T-helper 9 cell (primary cell): Measurements from ENCODE around the gene PATZ1.
A peak's percentile ranks its signal among the peaks of the same experiment; 100 is the strongest.
"Not testable (repeated sequence)": the region's sequence is repeated elsewhere in the genome, so short reads cannot be mapped to it uniquely, and the experiment has no call there.

Experiments
- DNase-seq: peaks from one replicate; pipeline ENCODE4 v3.0.0-alpha.2; 2020
- total RNA-seq, 2 donors: gene quantifications; one replicate each; lab custom pipeline; 2026; lab: John Stamatoyannopoulos, UW

PATZ1 gene
- total RNA-seq: 60.3 to 63.5 reads per million in 2 donors

- DNase-seq: peak; percentile 72
Observed at GRCh38 chr22:31346255-31346732, at the start of gene PATZ1. Gene PATZ1, minus strand, starts transcription at chr22:31346346. Its CDS starts 744 bp downstream, at chr22:31345602.

GRCh38 chr22:31394326-31394725 lies 48.2 kb upstream of the PATZ1 start:
- DNase-seq: no peak

GRCh38 chr22:31393893-31394292 lies 47.7 kb upstream of the PATZ1 start:
- no peak for DNase-seq

- not testable (repeated sequence) for DNase-seq
Observed at GRCh38 chr22:31378651-31379050, 32.5 kb upstream of the PATZ1 start.

- DNase-seq: no peak
Observed at GRCh38 chr22:31378123-31378522, 32.0 kb upstream of the PATZ1 start.

DNA sequence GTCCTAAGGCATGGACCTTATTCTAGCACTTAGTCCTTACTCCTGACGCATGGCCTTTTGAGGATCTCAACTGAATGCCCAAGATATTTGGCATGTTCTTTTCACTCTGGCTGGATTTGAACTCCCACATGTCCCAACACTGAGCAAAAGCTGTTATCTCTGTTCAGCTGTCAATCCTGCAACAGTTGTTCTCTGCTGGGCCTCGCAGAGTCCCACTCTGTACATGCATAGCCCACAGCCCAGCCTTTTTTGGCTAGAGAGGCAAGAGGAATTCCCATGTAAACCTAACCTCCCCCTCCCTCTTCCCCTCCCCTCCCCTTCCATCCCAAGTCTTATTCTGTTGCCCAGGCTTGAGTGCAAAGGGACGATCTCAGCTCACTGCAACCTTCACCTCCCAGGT lies 31.5 kb upstream of the PATZ1 start:
- DNase-seq: no peak

DNA sequence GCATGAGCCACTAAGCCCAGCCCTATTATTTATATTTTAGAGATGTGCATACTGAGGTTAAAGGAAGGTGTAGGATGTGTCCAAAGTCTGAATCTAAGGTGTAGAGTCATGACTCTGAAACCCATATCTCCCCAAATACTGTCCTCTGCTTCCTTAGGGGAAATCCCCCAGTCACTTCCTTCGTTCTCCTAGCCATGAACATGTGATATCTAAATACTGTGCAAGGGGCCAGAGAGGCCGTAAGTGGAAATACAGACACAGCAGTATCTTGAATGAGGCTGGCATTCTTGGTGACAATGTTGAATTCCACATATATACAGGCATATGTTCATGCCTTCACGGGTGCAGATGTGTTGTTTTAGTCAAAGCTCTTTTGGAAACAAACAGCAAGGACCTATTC lies 21.3 kb upstream of the PATZ1 start:
- DNase-seq: no peak

DNA sequence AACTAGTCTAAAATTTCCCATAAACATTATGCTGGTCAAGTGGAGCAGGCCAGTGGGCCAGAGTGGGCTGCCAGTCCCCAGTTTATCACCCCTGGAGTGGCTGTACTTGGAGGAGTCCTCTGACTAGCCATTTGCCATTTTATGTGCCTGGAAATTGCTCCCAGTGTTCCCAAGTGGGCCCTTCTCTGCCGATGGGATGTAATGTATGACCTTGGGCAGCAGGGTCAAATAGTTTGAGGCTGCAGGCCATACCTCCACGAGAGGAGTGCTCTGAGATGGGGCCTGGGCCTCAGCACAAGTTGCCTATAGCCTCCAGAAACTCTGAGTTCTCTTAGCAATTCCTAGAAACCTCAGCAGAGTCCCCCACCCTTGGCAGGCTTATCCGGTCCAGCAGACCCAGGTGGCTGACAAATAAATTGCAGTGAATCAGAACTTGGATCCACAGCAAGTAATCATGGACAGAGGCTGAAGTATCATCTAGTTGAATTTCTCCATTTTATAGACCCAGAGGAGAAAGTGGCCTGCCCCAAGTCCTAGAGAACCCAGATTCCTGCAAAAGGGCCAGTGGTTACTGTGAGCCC lies 17.8 kb upstream of the PATZ1 start:
- no peak for DNase-seq

DNA sequence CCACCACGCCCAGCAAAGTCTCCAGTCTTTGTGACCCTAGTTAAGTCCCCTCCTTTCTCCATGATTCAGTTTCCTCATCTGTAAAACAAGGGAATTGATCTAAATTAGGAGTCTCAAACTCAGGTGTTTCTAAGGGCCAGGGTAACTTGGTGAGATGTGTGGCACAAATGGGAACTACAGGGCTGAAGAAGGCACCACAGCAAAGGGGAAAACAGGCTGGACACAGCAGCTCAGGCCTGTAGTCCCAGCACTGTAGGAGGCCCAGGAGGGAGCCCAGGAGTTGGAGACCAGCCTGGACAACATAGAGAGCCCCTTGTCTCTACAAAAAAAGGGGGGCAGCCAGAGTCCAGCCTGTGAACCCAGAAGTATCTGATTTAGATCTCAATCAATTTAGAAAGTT lies 15.6 kb upstream of the PATZ1 start:
- no peak for DNase-seq

DNA sequence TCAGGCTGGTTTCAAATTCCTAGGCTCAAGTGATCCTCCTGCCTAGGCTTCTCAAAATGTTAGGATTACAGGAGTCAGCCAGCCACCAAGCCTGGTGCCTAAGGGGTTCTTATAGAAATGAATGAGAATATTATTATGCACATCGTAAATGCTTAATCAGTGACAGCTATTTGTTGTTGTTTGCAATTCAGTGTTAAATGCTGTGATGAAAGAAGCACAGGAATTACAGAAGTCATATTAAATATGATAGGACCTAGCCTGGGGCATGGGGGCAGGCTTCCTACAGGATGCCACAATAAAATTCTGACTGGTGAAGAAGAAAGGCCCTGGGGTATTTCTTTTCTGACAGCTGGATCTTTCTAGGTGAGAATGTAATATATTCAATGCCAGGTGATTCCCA lies 13.9 kb upstream of the PATZ1 start:
- DNase-seq: no peak

GRCh38 chr22:31354515-31354914 lies 8.4 kb upstream of the PATZ1 start:
- DNase-seq: no peak

- DNase-seq: no peak
Observed at GRCh38 chr22:31350410-31350863, 4.3 kb upstream of the PATZ1 start.

- no peak for DNase-seq
Observed at GRCh38 chr22:31349960-31350359, 3.8 kb upstream of the PATZ1 start.

GRCh38 chr22:31348766-31349165 lies 2.6 kb upstream of the PATZ1 start:
- no peak for DNase-seq

DNA sequence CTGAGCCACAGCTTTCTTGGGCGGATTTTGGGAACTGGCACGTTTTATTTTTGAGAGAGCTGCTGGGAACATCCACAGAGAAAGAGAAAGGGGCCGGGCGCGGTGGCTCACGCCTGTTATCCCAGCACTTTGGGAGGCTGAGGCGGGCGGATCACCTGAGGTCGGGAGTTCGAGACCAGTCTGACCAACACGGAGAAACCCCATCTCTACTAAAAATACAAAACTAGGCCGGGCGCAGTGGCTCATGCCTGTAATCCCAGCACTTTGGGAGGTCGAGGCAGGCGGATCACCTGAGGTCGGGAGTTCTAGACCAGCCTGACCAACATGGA lies 1.8 kb upstream of the PATZ1 start:
- not testable (repeated sequence) for DNase-seq

DNA sequence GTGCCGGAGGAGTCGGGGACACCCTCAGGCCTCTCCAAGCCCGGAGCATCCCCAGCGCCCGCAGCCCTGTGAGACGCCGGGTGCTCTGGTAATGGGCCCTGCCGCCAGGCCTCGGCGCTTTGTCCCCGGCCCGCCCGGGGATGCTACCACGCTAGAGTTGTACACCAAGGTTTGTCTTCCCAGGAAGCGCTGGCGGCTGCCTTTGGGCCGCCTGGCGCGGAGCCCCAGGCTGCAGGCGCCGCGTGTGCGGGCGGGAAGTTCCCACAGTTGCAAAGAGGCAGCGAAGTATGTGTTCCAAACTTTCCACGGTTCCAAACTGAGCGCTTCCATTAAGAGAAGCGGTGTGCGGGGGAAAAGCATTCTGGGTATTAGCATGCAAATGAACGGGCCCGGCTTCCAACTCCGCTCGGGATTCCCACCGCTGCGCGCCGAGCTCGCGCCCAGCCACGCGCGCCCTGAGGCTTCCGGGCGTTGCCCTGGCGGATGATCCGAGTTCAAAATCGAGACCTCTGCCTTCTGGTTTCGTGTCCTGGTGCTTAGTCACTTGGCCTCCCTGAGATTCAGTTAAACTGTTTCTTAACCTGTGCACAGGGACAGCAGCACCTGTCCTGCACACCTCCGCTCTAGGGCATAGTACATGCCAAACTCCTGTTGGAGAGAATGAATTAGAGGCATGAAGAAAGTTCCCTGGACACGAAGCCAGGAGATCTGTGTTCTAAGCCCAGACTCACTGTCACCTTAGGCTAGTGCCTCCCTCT lies 1.3 kb upstream of the PATZ1 start:
- peak; percentile 32 for DNase-seq

DNA sequence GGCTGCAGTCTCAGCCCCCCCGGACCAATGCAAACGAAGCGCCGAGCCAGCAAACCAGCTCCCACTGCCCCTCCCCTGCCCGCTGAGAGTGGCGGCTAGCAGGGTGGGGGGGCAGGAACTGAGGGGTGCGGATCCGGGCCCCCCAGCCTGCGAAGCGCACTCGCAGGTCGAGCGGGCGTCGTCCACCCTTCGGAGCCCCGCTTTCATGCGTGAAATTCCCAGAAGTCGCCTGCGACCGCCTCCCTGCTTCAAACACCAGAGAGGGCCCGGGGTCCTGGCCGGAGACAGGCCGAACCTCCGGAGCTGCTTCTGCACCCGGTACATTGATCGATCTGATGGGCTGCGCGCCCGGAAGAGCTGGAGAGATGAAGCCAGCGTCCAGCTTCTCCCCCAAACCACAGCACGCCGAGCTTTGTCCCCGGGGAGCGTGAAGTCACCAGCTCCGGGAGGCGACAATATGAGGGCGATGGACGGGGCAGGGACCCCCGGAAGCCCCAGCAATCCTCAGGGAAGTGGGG lies 646 bp upstream of the PATZ1 start:
- DNase-seq: peak; percentile 28

DNA sequence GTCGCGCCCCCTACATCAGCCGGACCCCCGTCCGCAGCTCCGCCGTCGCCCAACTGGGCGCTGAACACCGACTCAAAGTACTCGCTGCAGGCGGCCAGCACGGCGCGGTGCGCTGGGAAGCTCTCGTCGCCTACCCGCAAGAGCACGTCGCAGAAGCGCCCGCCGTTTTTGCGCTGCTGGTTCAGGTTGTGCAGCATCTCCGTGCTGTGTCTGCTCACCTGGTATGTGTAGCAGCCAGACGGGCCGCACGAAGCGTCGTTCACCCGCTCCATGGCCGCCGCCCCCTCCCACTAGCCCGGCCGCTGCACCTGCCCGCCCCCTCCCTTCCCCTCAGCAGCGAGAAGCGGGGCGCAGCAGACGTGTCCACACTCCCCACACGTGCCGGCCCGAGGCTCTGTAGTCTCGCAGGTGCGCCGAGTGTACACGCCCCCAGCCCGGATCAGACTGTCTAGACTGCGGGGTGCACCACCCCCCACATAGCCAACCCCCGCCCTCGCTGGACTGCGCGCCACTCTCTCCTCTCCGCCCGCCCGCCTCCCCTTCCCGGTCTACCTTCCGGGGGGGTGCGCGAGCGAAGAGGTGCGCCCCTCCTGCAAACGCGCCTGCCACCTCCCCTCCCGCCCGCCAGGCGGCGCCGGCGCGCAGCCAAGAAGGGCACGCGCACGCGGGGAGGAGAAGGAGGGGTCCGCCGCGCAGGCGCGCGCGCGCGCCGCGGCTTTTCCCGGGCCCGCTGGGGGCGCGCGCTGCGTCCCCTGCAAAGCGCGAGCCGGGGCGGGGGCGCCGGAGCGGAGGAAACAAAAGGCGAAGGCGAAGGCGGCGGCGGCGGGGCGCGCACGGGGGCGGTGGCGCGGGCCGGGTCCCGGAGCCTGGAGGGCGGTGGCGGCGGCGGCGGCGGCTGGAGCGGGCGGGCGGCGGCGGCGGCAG lies 553 bp downstream of the PATZ1 start:
- peak; percentile 88 for DNase-seq

GRCh38 chr22:31344578-31345330 lies 1.4 kb downstream of the PATZ1 start:
- DNase-seq: peak; percentile 15

- DNase-seq: no peak
Observed at GRCh38 chr22:31344256-31344577, 1.9 kb downstream of the PATZ1 start.

DNA sequence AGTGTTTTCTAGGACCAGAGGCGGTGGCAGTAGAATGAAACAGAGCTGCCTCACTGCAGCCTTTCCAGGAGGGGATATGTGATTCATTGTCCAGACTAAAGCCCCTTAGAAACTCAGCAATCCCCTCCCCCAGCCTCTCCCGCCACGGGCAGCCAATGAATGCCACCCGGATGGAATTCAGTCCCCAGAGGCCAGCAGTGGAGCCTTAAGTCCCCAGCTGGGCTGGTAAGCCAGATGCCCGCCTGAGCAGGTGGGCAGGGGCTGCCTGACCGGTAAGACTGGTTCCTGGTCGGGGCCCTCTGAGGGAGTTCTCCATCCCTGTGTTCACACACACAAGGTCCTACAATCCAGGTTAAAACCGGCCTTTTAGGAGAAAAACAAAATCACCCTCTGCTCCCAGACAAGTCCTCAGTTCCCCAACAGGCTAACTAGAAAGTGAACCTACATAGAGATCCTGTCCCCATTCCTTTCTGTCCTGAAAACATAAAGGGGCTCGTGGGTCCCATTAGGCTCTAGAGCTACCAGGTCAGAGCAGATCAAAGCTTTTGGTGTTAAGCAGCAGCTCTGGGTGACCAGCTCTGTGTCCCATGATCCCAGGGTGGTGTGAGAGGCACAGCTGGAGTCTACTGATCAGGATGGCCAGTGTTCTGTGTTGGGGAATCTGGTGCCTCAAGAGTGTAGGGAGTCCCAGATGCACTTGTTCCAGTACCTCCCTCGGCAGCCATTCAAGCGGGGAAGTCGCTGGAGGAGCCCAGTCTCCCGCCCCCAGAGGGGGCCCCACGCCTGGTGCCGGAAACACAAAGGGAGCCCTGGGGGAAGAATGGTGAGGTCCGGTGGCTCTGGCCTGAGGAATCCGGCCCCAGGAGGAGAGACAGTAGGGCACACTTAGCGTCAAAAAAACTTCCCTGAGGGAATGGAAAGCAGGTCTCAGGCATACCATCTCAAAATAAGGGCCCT lies 2.6 kb downstream of the PATZ1 start:
- DNase-seq: no peak
